MCF 10A (cell line): ENCODE data around the gene RASEF. TPM values are rescaled to one million over a fixed set of nuclear protein-coding genes. Genes with fewer than 3 reads are reported as not detected.

Experiments used
- BruUV-seq: library from RNA; stranded (reverse); fragments of 400-500 nt; replicated peaks from 2 replicates; lab custom pipeline; 2021; lab: Mats Ljungman, UMichigan
- CTCF ChIA-PET: fragments of 300-600 bp; sonication (Branson Sonifier 250); formaldehyde crosslinking; extraction: SDS; loops from one replicate; lab custom pipeline; 2021; ENCODE audit warnings: antibody characterized with exemption, inconsistent platforms; lab: Yijun Ruan, JAX
- POLR2A ChIA-PET: fragments of 300-600, 350-650 bp; sonication (Branson Sonifier 250); formaldehyde crosslinking; extraction: SDS; loops from one replicate; lab custom pipeline; 2020; ENCODE audit warnings: antibody characterized with exemption, inconsistent platforms; lab: Yijun Ruan, JAX
- DNase-seq: peaks from one replicate; pipeline ENCODE4 v3.0.0-alpha.2; 2018; ENCODE audit not compliant: unreplicated experiment
- H3K27ac Mint-ChIP-seq: one replicate; pipeline ENCODE4 v1.8.0; 2022; ENCODE audit warnings: mild to moderate bottlenecking, low read depth, mixed read lengths; ENCODE audit not compliant: unreplicated experiment
- H3K27me3 Mint-ChIP-seq: one replicate; pipeline ENCODE4 v1.8.0; 2022; ENCODE audit warnings: mixed read lengths; ENCODE audit not compliant: insufficient read depth, unreplicated experiment
- H3K36me3 Mint-ChIP-seq: one replicate; pipeline ENCODE4 v1.8.0; 2022; ENCODE audit warnings: mild to moderate bottlenecking, moderate library complexity, mixed read lengths; ENCODE audit not compliant: insufficient read depth, unreplicated experiment
- H3K4me1 Mint-ChIP-seq: one replicate; pipeline ENCODE4 v1.8.0; 2022; ENCODE audit warnings: mixed read lengths; ENCODE audit not compliant: insufficient read depth, unreplicated experiment
- H3K4me3 Mint-ChIP-seq: one replicate; pipeline ENCODE4 v1.8.0; 2022; ENCODE audit warnings: mild to moderate bottlenecking, moderate library complexity, mixed read lengths; ENCODE audit not compliant: unreplicated experiment
- H3K9me3 Mint-ChIP-seq: one replicate; pipeline ENCODE4 v1.8.0; 2022; ENCODE audit warnings: mixed read lengths; ENCODE audit not compliant: unreplicated experiment
- intact Hi-C: fragments of 100-400 bp; cut with micrococcal nuclease; formaldehyde crosslinking; loops from 2 replicates; pipeline ENCODE4 v1.14.1; 2022
- total RNA-seq: library from RNA; stranded (reverse); gene quantifications from 2 replicates; pipeline ENCODE4 v1.2.3, GENCODE V29; 2022
- TF ChIP-seq, protein P1 (sequence below): fragments of 200-600 bp; IDR thresholded peaks from one replicate; pipeline ENCODE4 v1.8.0; 2022; ENCODE audit warnings: antibody characterized with exemption, mild to moderate bottlenecking; ENCODE audit not compliant: unreplicated experiment

Gene RASEF
- total RNA-seq, 1 experiment from 2014 or later = 7.5 TPM

DNA sequence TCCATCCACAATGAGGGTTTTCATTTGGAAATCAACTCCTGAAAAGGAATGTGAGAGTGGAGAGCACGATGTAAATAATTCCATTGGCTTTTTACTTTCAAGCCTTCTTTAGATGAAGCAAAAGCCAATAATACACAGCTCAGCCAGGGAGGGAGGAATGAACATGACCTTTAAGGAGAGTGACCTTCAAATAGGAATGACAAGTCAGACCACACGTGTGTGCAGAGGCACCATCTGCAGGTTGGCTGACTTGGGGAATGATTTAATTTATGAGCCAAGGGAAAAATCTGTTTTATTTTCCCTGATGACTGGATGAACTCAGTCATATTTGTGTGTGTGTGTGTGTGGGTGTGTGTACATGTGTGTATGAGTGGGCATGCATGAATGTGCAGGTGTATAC, 64.5 kb downstream of the RASEF start:
- BruUV-seq = no TSS peak
- TF ChIP-seq, protein P1, sequence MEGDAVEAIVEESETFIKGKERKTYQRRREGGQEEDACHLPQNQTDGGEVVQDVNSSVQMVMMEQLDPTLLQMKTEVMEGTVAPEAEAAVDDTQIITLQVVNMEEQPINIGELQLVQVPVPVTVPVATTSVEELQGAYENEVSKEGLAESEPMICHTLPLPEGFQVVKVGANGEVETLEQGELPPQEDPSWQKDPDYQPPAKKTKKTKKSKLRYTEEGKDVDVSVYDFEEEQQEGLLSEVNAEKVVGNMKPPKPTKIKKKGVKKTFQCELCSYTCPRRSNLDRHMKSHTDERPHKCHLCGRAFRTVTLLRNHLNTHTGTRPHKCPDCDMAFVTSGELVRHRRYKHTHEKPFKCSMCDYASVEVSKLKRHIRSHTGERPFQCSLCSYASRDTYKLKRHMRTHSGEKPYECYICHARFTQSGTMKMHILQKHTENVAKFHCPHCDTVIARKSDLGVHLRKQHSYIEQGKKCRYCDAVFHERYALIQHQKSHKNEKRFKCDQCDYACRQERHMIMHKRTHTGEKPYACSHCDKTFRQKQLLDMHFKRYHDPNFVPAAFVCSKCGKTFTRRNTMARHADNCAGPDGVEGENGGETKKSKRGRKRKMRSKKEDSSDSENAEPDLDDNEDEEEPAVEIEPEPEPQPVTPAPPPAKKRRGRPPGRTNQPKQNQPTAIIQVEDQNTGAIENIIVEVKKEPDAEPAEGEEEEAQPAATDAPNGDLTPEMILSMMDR = no peak
- H3K9me3 Mint-ChIP-seq = no peaks in the 10 kb centered on the region
- no peak for DNase-seq
- no peak overlapping the region for H3K4me3 Mint-ChIP-seq
- intact Hi-C loops = no loop called here
- ChIA-PET CTCF (interaction anchor here (0.9 kb wide), 1 partner anchor 29 kb away, joined by 3 read pairs; no protein-coding TSS in a partner anchor), POLR2A (no interaction called here)
- H3K27ac Mint-ChIP-seq = no peak overlapping the region
- H3K4me1 Mint-ChIP-seq = peaks cover 4% of the 10 kb centered on the region
- no peaks in the 10 kb centered on the region for H3K27me3 Mint-ChIP-seq
- peaks cover 12% of the 10 kb centered on the region for H3K36me3 Mint-ChIP-seq

GRCh38 chr9:82997476-82998140, 65.3 kb downstream of the RASEF start:
- Mint-ChIP-seq H3K4me1 (peaks cover 4% of the 10 kb centered on the region), H3K4me3 (no peak overlapping the region), H3K36me3 (peaks cover 16% of the 10 kb centered on the region), H3K27ac (peak overlapping the region; percentile 22), H3K9me3 (no peaks in the 10 kb centered on the region), H3K27me3 (no peaks in the 10 kb centered on the region)
- ChIA-PET CTCF (interaction anchor here (0.6 to 0.9 kb wide), 2 partner anchors 30 to 216 kb away, joined by 3 to 4 read pairs; no protein-coding TSS in a partner anchor), POLR2A (no interaction called here)
- TF ChIP-seq, protein P1 = no peak
- DNase-seq = no peak
- BruUV-seq = no TSS peak
- intact Hi-C loops = no loop called here

GRCh38 chr9:82996941-82997340, 66.0 kb downstream of the RASEF start:
- no peak overlapping the region for H3K4me3 Mint-ChIP-seq
- DNase-seq = no peak
- ChIA-PET CTCF (interaction anchor here (0.6 kb wide), 1 partner anchor 216 kb away, joined by 4 read pairs; no protein-coding TSS in a partner anchor), POLR2A (no interaction called here)
- H3K27ac Mint-ChIP-seq = peak overlapping the region; percentile 22
- H3K9me3 Mint-ChIP-seq = no peaks in the 10 kb centered on the region
- TF ChIP-seq, protein P1 = no peak
- H3K4me1 Mint-ChIP-seq = peaks cover 3% of the 10 kb centered on the region
- peaks cover 23% of the 10 kb centered on the region for H3K36me3 Mint-ChIP-seq
- H3K27me3 Mint-ChIP-seq = no peaks in the 10 kb centered on the region
- intact Hi-C loops = no loop called here
- no TSS peak for BruUV-seq

- no TSS peak for BruUV-seq
- ChIA-PET POLR2A (interaction anchor here (0.6 kb wide), 1 partner anchor 148 kb away, joined by 3 read pairs; no protein-coding TSS in a partner anchor), CTCF (interaction anchor here (0.5 to 0.7 kb wide), 2 partner anchors 52 to 816 kb away, joined by 3 to 4 read pairs; no protein-coding TSS in a partner anchor)
- H3K9me3 Mint-ChIP-seq = no peaks in the 10 kb centered on the region
- H3K4me1 Mint-ChIP-seq = no peaks in the 10 kb centered on the region
- TF ChIP-seq, protein P1 = no peak
- DNase-seq = no peak
- intact Hi-C loops = no loop called here
- peaks cover 23% of the 10 kb centered on the region for H3K36me3 Mint-ChIP-seq
- no peak overlapping the region for H3K4me3 Mint-ChIP-seq
- no peaks in the 10 kb centered on the region for H3K27me3 Mint-ChIP-seq
- H3K27ac Mint-ChIP-seq = no peak overlapping the region
Measured at GRCh38 chr9:82993856-82994605, 68.9 kb downstream of the RASEF start.
